Hepatic stellate cell (primary cell): ENCODE data around the gene SIGLEC15.
"Not testable (repeated sequence)": the region's sequence is repeated elsewhere in the genome, so short reads cannot be mapped to it uniquely, and the experiment has no call there.

Experiments used
- DNase-seq: peaks from one replicate; pipeline ENCODE4 v3.0.0; 2011; ENCODE audit warnings: low spot score

Gene SIGLEC15

GRCh38 chr18:45820106-45820745 is 5.2 kb upstream of the SIGLEC15 start:
- no peak for DNase-seq

GRCh38 chr18:45821026-45821425 is 4.4 kb upstream of the SIGLEC15 start:
- no peak for DNase-seq

GRCh38 chr18:45821711-45822110 is 3.8 kb upstream of the SIGLEC15 start:
- no peak for DNase-seq

GRCh38 chr18:45826084-45826483 is 609 bp downstream of the SIGLEC15 start:
- DNase-seq: no peak

- not testable (repeated sequence) for DNase-seq
These were observed 1.2 kb downstream of the SIGLEC15 start for GRCh38 chr18:45826716-45827115.

GRCh38 chr18:45828917-45829811 is 3.7 kb downstream of the SIGLEC15 start:
- no peak for DNase-seq

GRCh38 chr18:45829855-45830254 is 4.4 kb downstream of the SIGLEC15 start:
- no peak for DNase-seq

GRCh38 chr18:45830917-45831316 is 5.4 kb downstream of the SIGLEC15 start:
- DNase-seq: no peak

GRCh38 chr18:45833846-45834245 is 8.4 kb downstream of the SIGLEC15 start:
- DNase-seq: no peak

- DNase-seq: no peak
These were observed 8.8 kb downstream of the SIGLEC15 start for GRCh38 chr18:45834306-45834705.

GRCh38 chr18:45835057-45835636 is 9.7 kb downstream of the SIGLEC15 start:
- no peak for DNase-seq

- no peak for DNase-seq
These were observed 11.0 kb downstream of the SIGLEC15 start for GRCh38 chr18:45836242-45837205.

- DNase-seq: no peak
These were observed 12.0 kb downstream of the SIGLEC15 start for GRCh38 chr18:45837283-45838070.

- DNase-seq: no peak
These were observed 13.0 kb downstream of the SIGLEC15 start for GRCh38 chr18:45838302-45839070.

- DNase-seq: peak; percentile 70
These were observed 14.2 kb downstream of the SIGLEC15 start for GRCh38 chr18:45839414-45840395.

- DNase-seq: no peak
These were observed 15.7 kb downstream of the SIGLEC15 start for GRCh38 chr18:45841060-45841764.

- no peak for DNase-seq
These were observed 16.4 kb downstream of the SIGLEC15 start for GRCh38 chr18:45841765-45842442.

- no peak for DNase-seq
These were observed 17.5 kb downstream of the SIGLEC15 start for GRCh38 chr18:45843019-45843418.
